B cell (primary cell): ENCODE results near the gene SLC7A1. TPM values are rescaled to one million over a fixed set of nuclear protein-coding genes. Genes with fewer than 3 reads are reported as not detected.

Experiments used
- ATAC-seq: fragments of 200-7000 bp; cut with Tn5 transposase; one replicate; pipeline ENCODE4 v1.10.0; 2021; ENCODE audit warnings: low read depth, mild to moderate bottlenecking, moderate number of reproducible peaks, moderate library complexity
- CTCF ChIA-PET: fragments of 350-600 bp; sonication (Branson Sonifier 250); formaldehyde crosslinking; loops from one replicate; lab custom pipeline; 2021; ENCODE audit warnings: antibody characterized with exemption, inconsistent platforms; lab: Charles Lee
- POLR2A ChIA-PET: fragments of 350-600 bp; sonication (Branson Sonifier 250); formaldehyde crosslinking; loops from one replicate; lab custom pipeline; 2021; ENCODE audit warnings: antibody characterized with exemption; lab: Charles Lee
- DNase-seq: peaks from one replicate; pipeline ENCODE4 v3.0.0; 2013
- H2AFZ ChIP-seq: 2 replicates; pipeline ENCODE4 v1.6.1; 2012; ENCODE audit warnings: mild to moderate bottlenecking, low read depth, low read length; ENCODE audit not compliant: insufficient read depth, poor library complexity, severe bottlenecking
- H3K27ac ChIP-seq, 2 donors: 1 replicate in 1 of 2; 2 replicates in 1 of 2; pipeline ENCODE4 v1.5.1; 2012 to 2013; ENCODE audit warnings: low read length in 2 of 2, mild to moderate bottlenecking in 2 of 2, moderate library complexity in 1 of 2
- H3K27me3 ChIP-seq, 4 experiments: fragments of 200-600 bp in 1 of 4; sonication (generic) in 1 of 4; replicated peaks in 1 of 4; 1 replicate in 2 of 4; 2 replicates in 2 of 4; pipeline versions ENCODE4 v1.6.1 to v1.7.0; 2013 to 2016; ENCODE audit warnings: low read length in 3 of 4, mild to moderate bottlenecking in 2 of 4, mixed read lengths in 1 of 4, moderate library complexity in 1 of 4; ENCODE audit not compliant: insufficient read depth in 4 of 4, control insufficient read depth in 3 of 4; ENCODE audit errors: control extremely low read depth in 1 of 4
- H3K36me3 ChIP-seq, 2 experiments: replicated peaks in 1 of 2; 1 replicate in 1 of 2; 2 replicates in 1 of 2; pipeline versions ENCODE4 v1.6.1 to v1.7.1; 2013; ENCODE audit warnings: low read length in 1 of 2; ENCODE audit not compliant: insufficient read depth in 2 of 2, control insufficient read depth in 1 of 2; ENCODE audit errors: control extremely low read depth in 1 of 2, extremely low read depth in 1 of 2
- H3K4me1 ChIP-seq, 2 donors: fragments of 200-600 bp in 1 of 2; sonication (generic) in 1 of 2; 1 replicate in 1 of 2; 2 replicates in 1 of 2; pipeline versions ENCODE4 v1.5.1 to v1.6.1; 2013 to 2017; ENCODE audit warnings: low read length in 2 of 2; ENCODE audit not compliant: control insufficient read depth in 2 of 2, insufficient read depth in 2 of 2
- H3K4me2 ChIP-seq: replicated peaks from 2 replicates; pipeline ENCODE3; 2012; ENCODE audit warnings: mild to moderate bottlenecking, low read depth, low read length; ENCODE audit not compliant: poor library complexity, severe bottlenecking
- H3K4me3 ChIP-seq, 5 experiments: fragments of 200-600 bp in 1 of 5; sonication (generic) in 1 of 5; 1 replicate in 3 of 5; 2 replicates in 2 of 5; pipeline versions ENCODE4 v1.5.1 to v1.7.0; 2011 to 2016; ENCODE audit warnings: low read length in 4 of 5, mild to moderate bottlenecking in 4 of 5, low read depth in 2 of 5, control low read depth in 1 of 5, moderate library complexity in 1 of 5; ENCODE audit not compliant: insufficient read depth in 1 of 5; ENCODE audit errors: control extremely low read depth in 1 of 5, extremely low read depth in 1 of 5
- H3K79me2 ChIP-seq: fragments of 200-600 bp; sonication (generic); one replicate; pipeline ENCODE4 v1.6.0; 2016; ENCODE audit warnings: low read length; ENCODE audit not compliant: control insufficient read depth, insufficient read depth
- H3K9ac ChIP-seq: fragments of 200-600 bp; sonication (generic); 2 replicates; pipeline ENCODE4 v1.6.1; 2017; ENCODE audit warnings: mild to moderate bottlenecking, low read length, moderate library complexity
- H3K9me3 ChIP-seq, 3 donors: one replicate each; pipeline versions ENCODE4 v1.6.1 to v1.7.1; 2013; ENCODE audit warnings: low read length in 2 of 3; ENCODE audit not compliant: control insufficient read depth in 2 of 3, insufficient read depth in 1 of 3; ENCODE audit errors: control extremely low read depth in 1 of 3
- H4K20me1 ChIP-seq: 2 replicates; pipeline ENCODE4 v1.6.0; 2012; ENCODE audit warnings: mild to moderate bottlenecking, low read length; ENCODE audit not compliant: insufficient read depth, control insufficient read depth, poor library complexity, severe bottlenecking
- H3K27ac Mint-ChIP-seq: one replicate; pipeline ENCODE4 v1.8.0; 2021; ENCODE audit warnings: mixed read lengths
- H3K27me3 Mint-ChIP-seq: one replicate; pipeline ENCODE4 v1.8.0; 2021; ENCODE audit warnings: mixed read lengths
- H3K4me1 Mint-ChIP-seq: one replicate; pipeline ENCODE4 v1.8.0; 2021; ENCODE audit warnings: mixed read lengths
- H3K4me3 Mint-ChIP-seq: one replicate; pipeline ENCODE4 v1.8.0; 2021; ENCODE audit warnings: mixed read lengths
- H3K9me3 Mint-ChIP-seq: one replicate; pipeline ENCODE4 v1.8.0; 2022; ENCODE audit warnings: mixed read lengths; ENCODE audit not compliant: insufficient read depth
- CTCF ChIP-seq: fragments of 200-600 bp; IDR thresholded peaks from one replicate; pipeline ENCODE4 v1.8.0; 2022; ENCODE audit warnings: antibody characterized with exemption, mild to moderate bottlenecking
- EZH2 ChIP-seq: IDR thresholded peaks from 2 replicates; pipeline ENCODE4 v1.6.1; 2012; ENCODE audit warnings: borderline replicate concordance, low read depth, mild to moderate bottlenecking, moderate library complexity, low read length; ENCODE audit not compliant: insufficient read depth, poor library complexity, severe bottlenecking
- WGBS: methylation state at CpG from one replicate; pipeline ENCODE4 v1.1.5; 2013; ENCODE audit warnings: missing lambda C conversion rate; ENCODE audit not compliant: insufficient coverage; 5-methylcytosine and 5-hydroxymethylcytosine counted together
- intact Hi-C: fragments of 100-400 bp; cut with micrococcal nuclease; formaldehyde crosslinking; loops from one replicate; pipeline ENCODE4 v1.10.0; 2022
- polyA plus RNA-seq: library from polyadenylated mRNA; depleted of rRNA; stranded (reverse); fragments of >200 nt; gene quantifications from 2 replicates; pipeline ENCODE4 v1.2.3, GENCODE V29; 2012
- total RNA-seq, 2 donors: library from RNA; stranded (reverse); fragments of 120-200 nt in 1 of 2; gene quantifications; 1 replicate in 1 of 2; 2 replicates in 1 of 2; pipeline versions ENCODE4 v1.2.3 to v1.2.4, GENCODE V29; 2013 to 2022

The SLC7A1 gene
- total and polyA plus RNA-seq, 2 donors (not counting 1 experiment from before 2014, with no cell fraction given), result 3.3 to 23.1 TPM

DNA sequence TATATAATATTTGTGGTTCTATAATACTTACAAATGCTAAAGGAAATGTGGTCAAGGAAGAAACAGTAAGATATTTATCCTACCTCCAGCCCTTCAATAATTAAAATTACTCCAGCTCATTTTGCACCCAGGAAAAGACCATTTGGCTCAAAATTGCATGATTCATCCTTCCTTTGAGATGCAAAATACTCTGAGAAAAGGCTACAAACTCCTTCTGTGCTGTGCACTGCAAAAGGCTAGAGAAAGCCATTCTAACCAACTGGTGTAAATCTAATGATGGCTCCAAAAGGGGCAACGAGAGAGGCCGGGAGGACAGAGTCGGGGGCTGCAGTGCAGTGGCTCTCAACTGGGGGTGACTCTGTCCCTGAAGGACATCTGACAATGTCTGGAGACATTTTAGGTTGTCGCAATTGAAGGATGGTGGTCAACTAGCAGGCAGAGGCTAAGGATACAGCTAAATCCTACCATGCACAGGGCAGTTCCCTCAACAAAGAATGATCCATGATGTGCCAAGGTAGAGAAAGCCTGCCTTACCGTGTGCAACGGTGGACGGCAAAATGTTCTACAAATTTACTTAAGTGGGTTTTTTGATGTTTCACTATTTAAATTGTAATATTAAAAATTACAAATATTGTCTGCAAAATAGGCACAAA is 32.6 kb downstream of the SLC7A1 start:
- ATAC-seq, result no peak
- Histone ChIP-seq H3K27me3 (no peaks in the 10 kb centered on the region), H3K9ac (no peak overlapping the region), H3K9me3 (no peaks in the 10 kb centered on the region), H4K20me1 (no peaks in the 10 kb centered on the region), H3K4me2 (no peak overlapping the region), H3K4me3 (no peak overlapping the region), H3K4me1 (no peaks in the 10 kb centered on the region), H3K27ac (no peak overlapping the region), H3K36me3 (no peaks in the 10 kb centered on the region), H2AFZ (no peak overlapping the region), H3K79me2 (peaks cover 27% of the 10 kb centered on the region)
- Mint-ChIP-seq H3K27ac (no peak overlapping the region), H3K4me3 (no peak overlapping the region), H3K9me3 (no peaks in the 10 kb centered on the region), H3K4me1 (peaks cover 13% of the 10 kb centered on the region), H3K27me3 (no peaks in the 10 kb centered on the region)
- intact Hi-C loops, result no loop called here
- ChIA-PET CTCF (no interaction called here), POLR2A (no interaction called here)
- 93% methylated on average over 4 of the region's 7 CpGs for WGBS
- TF ChIP-seq EZH2 (no peak), CTCF (no peak)
- no peak for DNase-seq

GRCh38 chr13:29561918-29562317 is 33.6 kb downstream of the SLC7A1 start:
- H3K27me3 Mint-ChIP-seq, result no peaks in the 10 kb centered on the region
- intact Hi-C loops, result no loop called here
- H3K27ac Mint-ChIP-seq, result no peak overlapping the region
- Histone ChIP-seq H3K9me3 (no peaks in the 10 kb centered on the region), H3K36me3 (no peaks in the 10 kb centered on the region), H3K79me2 (peaks cover 20% of the 10 kb centered on the region), H3K27me3 (no peaks in the 10 kb centered on the region), H3K4me2 (no peak overlapping the region), H3K27ac (no peak overlapping the region), H3K4me3 (no peak overlapping the region), H3K9ac (no peak overlapping the region), H2AFZ (no peak overlapping the region), H3K4me1 (no peaks in the 10 kb centered on the region), H4K20me1 (no peaks in the 10 kb centered on the region)
- peaks cover 13% of the 10 kb centered on the region for H3K4me1 Mint-ChIP-seq
- ChIA-PET CTCF (no interaction called here), POLR2A (no interaction called here)
- WGBS, result 97% methylated on average over 4 of the region's 6 CpGs
- H3K4me3 Mint-ChIP-seq, result no peak overlapping the region
- ATAC-seq (no peak), DNase-seq (no peak)
- TF ChIP-seq CTCF, result no peak
- TF ChIP-seq EZH2, result no peak
- no peaks in the 10 kb centered on the region for H3K9me3 Mint-ChIP-seq
